ENCODE measurements around the gene GNAT2.
A peak's percentile ranks its signal among the peaks of the same experiment; 100 is the strongest.

Gene GNAT2

DNA sequence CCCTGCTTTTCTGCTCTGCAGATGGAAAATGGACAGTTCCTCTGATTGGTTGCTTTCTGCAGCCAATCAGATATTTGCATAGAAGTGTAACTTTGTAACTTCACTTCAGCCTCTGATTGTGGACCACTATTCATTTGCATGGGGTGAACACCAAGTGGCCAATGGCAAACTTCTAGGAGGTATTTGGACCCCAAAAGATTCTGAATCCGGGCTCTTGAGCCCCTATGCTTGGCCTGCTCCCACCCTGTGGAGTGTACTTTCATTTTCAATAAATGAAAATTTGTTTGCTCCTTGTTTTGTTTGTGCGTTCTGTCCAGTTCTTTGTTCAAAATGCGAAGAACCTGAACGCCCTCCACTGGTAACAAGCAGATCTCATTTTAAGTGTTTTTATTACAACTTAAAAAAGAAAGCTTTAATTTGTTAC lies 30.1 kb upstream of the GNAT2 start:
- Histone ChIP-seq H3K36me3 (replicated peaks) (no peaks in the 10 kb centered on the region), H3K27me3 (replicated peaks) (no peaks in the 10 kb centered on the region), H3K27ac (no peak overlapping the region), H3K4me3 (ENCODE audit: low read depth, low read length) (no peak overlapping the region)
- TF ChIP-seq, protein P1, sequence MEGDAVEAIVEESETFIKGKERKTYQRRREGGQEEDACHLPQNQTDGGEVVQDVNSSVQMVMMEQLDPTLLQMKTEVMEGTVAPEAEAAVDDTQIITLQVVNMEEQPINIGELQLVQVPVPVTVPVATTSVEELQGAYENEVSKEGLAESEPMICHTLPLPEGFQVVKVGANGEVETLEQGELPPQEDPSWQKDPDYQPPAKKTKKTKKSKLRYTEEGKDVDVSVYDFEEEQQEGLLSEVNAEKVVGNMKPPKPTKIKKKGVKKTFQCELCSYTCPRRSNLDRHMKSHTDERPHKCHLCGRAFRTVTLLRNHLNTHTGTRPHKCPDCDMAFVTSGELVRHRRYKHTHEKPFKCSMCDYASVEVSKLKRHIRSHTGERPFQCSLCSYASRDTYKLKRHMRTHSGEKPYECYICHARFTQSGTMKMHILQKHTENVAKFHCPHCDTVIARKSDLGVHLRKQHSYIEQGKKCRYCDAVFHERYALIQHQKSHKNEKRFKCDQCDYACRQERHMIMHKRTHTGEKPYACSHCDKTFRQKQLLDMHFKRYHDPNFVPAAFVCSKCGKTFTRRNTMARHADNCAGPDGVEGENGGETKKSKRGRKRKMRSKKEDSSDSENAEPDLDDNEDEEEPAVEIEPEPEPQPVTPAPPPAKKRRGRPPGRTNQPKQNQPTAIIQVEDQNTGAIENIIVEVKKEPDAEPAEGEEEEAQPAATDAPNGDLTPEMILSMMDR (IDR thresholded peaks at IDR 0.05; ENCODE audit: low read depth, low read length, missing control alignments), result peak; percentile 33
- in situ Hi-C loops (cut with HindIII; ENCODE audit: low pct_ligation_motif_present, low sequenced_read_pairs), result no loop called here
- DNase-seq, result no peak

GRCh38 chr1:109644670-109645069 lies 25.3 kb upstream of the GNAT2 start:
- no peak for DNase-seq
- TF ChIP-seq, protein P1 (IDR thresholded peaks at IDR 0.05; ENCODE audit: low read depth, low read length, missing control alignments), result no peak
- in situ Hi-C loops (cut with HindIII; ENCODE audit: low pct_ligation_motif_present, low sequenced_read_pairs), result no loop called here
- Histone ChIP-seq H3K36me3 (replicated peaks) (no peaks in the 10 kb centered on the region), H3K27me3 (replicated peaks) (no peaks in the 10 kb centered on the region), H3K27ac (no peak overlapping the region), H3K4me3 (ENCODE audit: low read depth, low read length) (no peak overlapping the region)

DNA sequence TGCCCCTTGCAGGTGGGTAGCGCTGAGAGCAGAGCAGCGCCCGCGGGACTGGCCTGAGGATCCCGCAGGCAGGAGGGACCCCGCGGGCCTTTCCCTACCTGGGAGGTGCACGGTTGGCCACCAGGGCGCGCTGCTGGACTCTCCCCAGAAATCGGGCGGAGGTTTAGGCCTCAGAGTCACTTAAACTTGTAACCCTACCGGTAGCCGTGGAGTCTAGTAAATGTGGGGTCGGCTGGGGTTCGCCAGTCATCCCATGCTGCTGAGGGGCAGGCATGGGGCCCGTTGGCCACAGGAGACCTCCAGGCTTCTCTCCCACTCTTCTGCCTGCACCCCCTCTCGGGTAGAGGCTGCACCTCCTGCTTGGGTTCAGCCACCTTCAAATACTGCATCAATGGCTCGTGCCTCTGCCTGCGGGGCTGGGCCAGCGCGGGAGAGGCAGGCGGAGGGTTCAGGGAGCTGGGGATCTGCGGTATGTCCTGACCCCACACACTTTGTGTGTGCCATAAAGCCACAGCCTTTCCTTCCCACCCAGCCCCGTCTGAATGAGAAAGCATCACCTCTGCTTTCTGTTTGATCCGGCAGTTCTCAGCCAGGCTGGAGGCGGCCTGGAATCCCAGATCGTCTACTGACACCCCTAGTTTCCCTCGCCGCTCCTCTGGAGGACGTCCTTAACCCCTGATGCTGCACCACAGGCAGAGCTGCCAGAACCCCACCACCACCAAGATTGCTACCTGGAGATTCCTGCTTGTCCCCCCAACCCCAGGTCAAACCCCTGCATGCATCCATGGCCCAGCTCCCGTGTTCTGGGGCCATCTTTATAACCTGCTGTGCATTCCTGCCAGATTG lies 24.2 kb upstream of the GNAT2 start:
- DNase-seq, result peak; percentile 65
- Histone ChIP-seq H3K36me3 (replicated peaks) (no peaks in the 10 kb centered on the region), H3K27me3 (replicated peaks) (no peaks in the 10 kb centered on the region), H3K27ac (no peak overlapping the region), H3K4me3 (ENCODE audit: low read depth, low read length) (no peak overlapping the region)
- TF ChIP-seq, protein P1 (IDR thresholded peaks at IDR 0.05; ENCODE audit: low read depth, low read length, missing control alignments), result peak; percentile 97
- in situ Hi-C loops (cut with HindIII; ENCODE audit: low pct_ligation_motif_present, low sequenced_read_pairs), result no loop called here

DNA sequence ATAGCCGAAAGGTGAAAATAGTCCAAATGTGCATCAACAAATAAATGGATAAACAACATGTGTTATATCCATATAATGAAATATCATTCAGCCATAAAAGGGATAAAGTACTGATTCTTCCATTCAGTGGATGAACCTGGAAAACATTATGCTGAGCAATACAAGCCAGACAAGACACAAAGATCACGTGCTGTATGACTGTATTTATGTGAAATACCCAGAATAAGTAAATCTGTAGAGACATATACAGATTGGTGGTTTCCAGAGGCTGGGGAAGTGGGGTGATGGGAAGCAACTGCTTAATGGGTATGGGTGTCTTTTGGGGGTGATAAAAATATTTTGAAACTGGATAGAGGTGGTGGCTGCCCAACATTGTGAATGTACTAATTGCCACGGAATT lies 23.2 kb upstream of the GNAT2 start:
- no peak for DNase-seq
- in situ Hi-C loops (cut with HindIII; ENCODE audit: low pct_ligation_motif_present, low sequenced_read_pairs), result no loop called here

DNA sequence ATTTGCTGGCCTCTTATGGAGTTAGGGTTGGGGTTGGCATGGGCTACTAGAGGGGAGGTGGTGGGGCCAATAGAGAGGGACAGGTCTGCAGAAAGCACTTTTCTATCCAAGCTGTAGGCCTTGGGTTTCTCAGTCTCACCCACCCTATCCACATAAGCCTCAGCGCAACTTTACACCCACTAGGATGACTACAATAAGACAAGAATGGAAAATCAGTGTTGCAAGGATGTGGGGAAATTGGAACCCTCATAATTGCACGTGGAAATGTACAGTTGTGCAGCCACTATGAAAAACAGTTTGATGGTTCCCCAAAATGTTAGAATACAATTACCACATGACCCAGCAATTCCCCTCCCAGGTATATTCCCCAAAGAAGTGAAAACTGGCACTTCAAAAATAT lies 22.4 kb upstream of the GNAT2 start:
- Histone ChIP-seq H3K27me3 (replicated peaks) (no peaks in the 10 kb centered on the region), H3K27ac (no peak overlapping the region), H3K4me3 (ENCODE audit: low read depth, low read length) (no peak overlapping the region), H3K36me3 (replicated peaks) (no peaks in the 10 kb centered on the region)
- DNase-seq, result no peak
- in situ Hi-C loops (cut with HindIII; ENCODE audit: low pct_ligation_motif_present, low sequenced_read_pairs), result no loop called here
- TF ChIP-seq, protein P1 (IDR thresholded peaks at IDR 0.05; ENCODE audit: low read depth, low read length, missing control alignments), result no peak

More for the DNA sequence above, 23.2 kb upstream of the GNAT2 start:
- Histone ChIP-seq H3K4me3 (ENCODE audit: low read depth, low read length) (no peak overlapping the region), H3K36me3 (replicated peaks) (no peaks in the 10 kb centered on the region), H3K27ac (no peak overlapping the region), H3K27me3 (replicated peaks) (no peaks in the 10 kb centered on the region)
- TF ChIP-seq, protein P1 (IDR thresholded peaks at IDR 0.05; ENCODE audit: low read depth, low read length, missing control alignments), result no peak
